Measurements from ENCODE around the gene RFK.

- TF ChIP-seq POLR2AphosphoS5 (IDR thresholded peaks at IDR 0.05; ENCODE audit: low read depth, low read length): no peak
- TF ChIP-seq POLR2A (IDR thresholded peaks at IDR 0.05; ENCODE audit: low read depth, low read length): no peak
- no peak for TF ChIP-seq PAX5 (IDR thresholded peaks at IDR 0.05; ENCODE audit: insufficient read depth, low read length, severe bottlenecking)
- TF ChIP-seq SPI1 (IDR thresholded peaks at IDR 0.05; ENCODE audit: low read depth, low read length): no peak
- no peak for TF ChIP-seq TAF1 (IDR thresholded peaks at IDR 0.05; ENCODE audit: low read depth, low read length)
- TF ChIP-seq POU2F2 (IDR thresholded peaks at IDR 0.05; ENCODE audit: low read depth, low read length): no peak
Measured at GRCh38 chr9:76366275-76366674, 28.0 kb downstream of the RFK start.
